HG02852 (cell line): ENCODE results near the gene TM9SF4.
"Not testable (repeated sequence)": the region's sequence is repeated elsewhere in the genome, so short reads cannot be mapped to it uniquely, and the experiment has no call there.

Source experiments
- ATAC-seq: cut with Tn5 transposase; IDR thresholded peaks from one replicate; pipeline ENCODE4 v1.9.1; 2021; ENCODE audit warnings: mild to moderate bottlenecking, moderate library complexity; ENCODE audit not compliant: unreplicated experiment

The TM9SF4 gene

DNA sequence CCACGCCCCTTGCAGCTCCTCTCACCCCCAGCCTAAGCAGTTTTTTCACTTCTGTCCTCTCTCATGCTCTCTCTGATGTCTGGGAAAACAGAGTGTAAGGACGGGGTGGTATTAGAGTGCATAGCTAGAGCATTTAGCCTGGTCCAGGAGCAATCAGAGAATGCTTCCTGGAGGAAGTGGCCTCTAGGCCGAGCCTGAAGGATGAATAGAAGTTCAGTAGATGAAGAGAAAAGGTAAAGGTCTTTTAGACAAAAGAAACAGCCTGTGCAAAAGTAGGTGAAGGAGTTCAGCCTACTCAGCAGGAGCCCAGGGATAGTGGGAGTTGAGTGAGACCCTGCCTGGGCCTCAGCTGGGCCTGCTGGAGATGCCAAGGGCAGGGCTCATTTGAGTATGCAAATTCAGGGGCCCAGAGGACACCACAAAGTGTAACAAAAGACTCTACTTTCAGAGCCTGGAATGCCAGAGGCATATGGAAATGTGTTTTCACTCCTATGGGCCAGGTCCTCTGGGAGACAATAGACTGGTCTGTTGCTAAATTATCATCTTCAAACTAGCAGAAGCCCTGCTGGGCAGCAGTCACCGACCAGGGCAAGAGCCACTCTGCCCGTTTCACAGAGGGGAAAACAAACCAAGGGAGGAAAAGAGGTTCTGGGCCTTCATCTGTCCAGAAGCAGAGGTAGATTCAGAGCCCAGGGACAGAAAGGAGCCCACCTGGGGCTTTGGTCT is 19.7 kb upstream of the TM9SF4 start:
- no peak for ATAC-seq

- no peak for ATAC-seq
These were observed 17.6 kb upstream of the TM9SF4 start for GRCh38 chr20:32091888-32092346.

DNA sequence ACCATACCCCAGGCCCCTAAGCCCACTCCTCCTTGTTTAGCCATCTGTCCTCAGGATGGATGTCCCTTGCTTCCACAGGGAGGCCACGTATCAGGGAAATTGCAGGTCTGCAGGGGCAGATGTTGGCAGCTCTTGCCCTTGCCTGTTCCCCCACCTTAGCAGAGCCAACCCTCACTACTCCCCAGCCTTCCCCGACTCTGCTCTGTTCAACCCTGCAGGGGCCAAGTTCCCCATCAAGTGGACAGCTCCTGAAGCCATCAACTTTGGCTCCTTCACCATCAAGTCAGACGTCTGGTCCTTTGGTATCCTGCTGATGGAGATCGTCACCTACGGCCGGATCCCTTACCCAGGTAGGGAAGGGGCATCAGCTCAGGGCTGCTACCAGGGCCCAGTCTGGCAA is 10.7 kb upstream of the TM9SF4 start:
- no peak for ATAC-seq

DNA sequence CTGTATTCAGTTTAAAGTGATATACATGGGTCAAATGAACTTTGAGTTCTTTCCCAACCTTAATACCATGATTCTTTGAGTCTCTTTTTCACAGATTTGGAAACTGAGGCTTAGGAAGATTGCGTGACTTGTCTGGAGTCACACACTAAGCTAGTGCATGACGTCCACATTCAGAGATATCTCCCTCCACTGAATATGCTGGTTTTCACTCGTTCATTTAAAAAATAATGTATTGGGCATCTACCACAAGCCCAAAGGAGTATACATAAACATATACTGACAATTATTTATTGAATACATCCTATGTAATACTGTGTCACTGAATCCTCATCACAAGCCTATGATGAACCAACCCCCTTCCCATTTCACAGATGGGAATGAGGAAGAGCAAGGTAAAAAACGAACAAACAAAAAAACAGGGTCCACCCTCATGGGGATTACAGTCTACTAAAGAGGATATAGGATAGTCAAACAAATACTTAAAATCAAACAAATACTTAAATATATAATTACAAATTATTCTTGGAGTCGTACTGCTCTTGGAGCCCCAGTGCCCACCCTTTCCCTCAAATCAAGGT is 611 bp upstream of the TM9SF4 start:
- no peak for ATAC-seq

DNA sequence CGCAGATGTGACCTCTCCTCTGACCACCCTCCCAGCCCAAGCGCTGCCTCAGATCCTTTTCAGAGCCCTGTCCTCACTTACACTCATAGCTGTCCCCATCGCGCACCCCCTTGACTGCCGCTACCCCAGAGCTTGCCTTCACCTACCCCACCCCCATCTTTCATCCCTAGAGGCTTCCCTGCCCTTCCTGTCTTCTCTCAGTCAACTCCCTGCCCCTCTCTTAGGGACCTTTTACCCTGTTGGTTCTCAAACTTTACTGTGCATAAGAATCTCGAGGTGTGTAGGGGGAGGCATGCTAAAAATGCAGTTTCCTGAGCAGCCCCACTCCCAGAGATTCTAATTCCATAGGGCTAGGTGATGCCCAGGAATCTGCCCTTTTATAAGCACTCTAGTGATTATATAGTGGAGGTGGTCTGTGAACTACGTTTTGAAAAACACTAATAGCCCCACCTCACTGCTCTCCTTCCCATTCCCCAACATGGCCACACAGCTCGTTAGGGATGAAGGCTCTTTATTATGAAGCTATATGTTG is 725 bp downstream of the TM9SF4 start:
- ATAC-seq, result peak; percentile 23

- ATAC-seq, result no peak
These were observed 1.2 kb downstream of the TM9SF4 start for GRCh38 chr20:32110727-32111126.

DNA sequence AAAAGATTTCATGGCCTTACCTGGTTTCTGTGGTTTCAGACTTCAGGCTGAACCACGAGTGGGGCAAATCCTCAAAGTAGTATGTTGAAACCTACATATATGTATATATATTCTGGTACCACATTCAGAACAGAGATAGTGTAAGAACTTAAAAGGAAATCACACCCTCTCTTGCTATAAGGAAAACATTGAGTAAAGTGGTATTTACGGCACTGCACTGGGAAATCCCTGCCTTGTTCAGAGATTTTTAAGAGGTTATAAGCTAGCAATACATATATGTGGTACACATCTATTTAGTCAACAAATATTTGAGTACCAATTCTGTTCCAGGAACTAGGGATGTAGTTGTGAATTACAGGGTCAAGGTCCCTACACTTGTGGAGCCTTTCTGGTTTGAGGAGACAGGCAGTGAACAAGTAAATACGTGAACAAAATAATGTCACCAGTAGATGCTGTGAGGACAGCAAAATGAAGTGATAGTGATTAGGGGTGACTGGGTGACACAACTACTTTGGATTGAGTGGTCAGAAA is 1.7 kb downstream of the TM9SF4 start:
- no peak for ATAC-seq

DNA sequence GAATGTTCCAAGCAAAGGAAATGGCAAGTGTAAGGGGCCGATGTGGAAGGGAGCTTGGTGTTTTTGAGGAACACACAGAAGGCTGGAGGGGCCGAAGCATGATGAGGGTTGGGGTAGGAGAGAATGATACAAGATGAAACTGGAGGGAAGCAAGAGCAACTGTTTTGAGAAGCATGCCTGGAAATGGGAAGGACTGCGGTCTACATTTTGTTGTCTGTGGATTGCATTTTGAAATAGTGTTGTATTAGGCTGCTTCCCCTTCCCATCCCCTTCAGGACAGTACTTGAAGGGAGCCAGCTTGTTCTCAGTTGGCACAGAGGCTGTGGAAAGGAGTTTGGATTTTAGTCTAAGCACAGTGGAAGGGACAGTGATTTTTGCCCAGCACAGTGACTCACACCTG is 2.2 kb downstream of the TM9SF4 start:
- ATAC-seq, result no peak

GRCh38 chr20:32112841-32113240 is 3.3 kb downstream of the TM9SF4 start:
- ATAC-seq, result no peak

DNA sequence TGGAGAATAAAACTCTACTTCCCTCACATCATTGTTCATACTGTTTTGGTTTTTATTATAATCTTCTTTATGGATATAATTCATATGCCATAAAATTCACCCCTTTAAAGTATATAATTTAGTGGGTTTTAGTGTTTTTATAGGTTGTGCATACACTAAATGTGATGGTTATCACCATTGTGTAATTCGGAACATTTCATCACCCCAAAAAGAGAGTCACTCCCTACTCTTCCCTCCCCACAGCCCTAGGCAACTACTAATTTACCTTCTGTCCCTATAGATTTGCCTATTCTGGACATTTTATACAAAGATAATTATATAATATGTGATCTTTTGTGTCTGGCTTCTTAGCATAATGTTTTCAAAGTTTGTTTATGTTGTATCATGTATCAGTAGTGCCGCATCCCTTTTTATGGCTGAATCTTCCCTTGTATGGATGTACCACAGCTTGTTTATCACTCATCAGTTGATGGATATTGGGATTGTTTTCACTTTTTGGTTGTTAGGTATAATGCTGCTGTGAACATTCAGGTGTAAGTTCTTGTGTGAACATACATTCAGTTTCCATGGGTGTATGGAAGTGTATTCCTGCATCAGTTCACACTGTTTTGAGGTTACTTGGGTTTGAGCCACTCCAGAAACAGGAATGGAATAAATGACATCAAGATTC is 4.2 kb downstream of the TM9SF4 start:
- ATAC-seq, result no peak

DNA sequence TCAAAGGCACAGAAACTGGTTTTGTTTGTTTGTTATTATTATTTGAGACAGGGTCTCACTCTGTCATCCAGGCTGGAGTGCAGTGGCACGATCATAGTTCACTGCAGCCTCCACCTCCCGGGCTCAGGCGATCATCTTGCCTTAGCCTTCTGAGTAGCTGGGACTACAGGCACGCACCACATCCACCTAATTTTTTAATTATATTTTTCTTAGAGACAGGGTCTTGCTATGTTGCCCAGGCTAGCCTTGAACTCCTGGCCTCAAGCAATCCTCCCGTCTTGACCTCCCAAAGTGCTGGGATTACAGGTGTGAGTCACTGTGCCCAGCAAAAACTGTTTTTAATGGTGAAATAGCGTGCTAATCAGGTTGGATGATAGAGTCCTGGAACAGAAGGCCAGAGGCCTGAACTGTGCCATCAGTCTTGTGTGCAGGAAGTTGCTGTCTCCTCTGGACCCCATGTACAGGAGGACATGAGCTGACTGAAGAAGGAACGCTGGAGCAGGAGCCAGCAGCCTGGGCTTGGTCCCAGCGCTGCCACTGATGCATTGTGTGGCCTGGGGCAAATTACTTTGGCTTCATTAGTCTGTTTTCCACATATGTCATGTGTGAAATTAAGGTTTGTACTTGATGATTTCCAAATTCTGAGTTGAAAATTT is 4.9 kb downstream of the TM9SF4 start:
- ATAC-seq, result no peak

GRCh38 chr20:32115211-32115767 is 5.8 kb downstream of the TM9SF4 start:
- ATAC-seq, result no peak

GRCh38 chr20:32116079-32116521 is 6.6 kb downstream of the TM9SF4 start:
- no peak for ATAC-seq

DNA sequence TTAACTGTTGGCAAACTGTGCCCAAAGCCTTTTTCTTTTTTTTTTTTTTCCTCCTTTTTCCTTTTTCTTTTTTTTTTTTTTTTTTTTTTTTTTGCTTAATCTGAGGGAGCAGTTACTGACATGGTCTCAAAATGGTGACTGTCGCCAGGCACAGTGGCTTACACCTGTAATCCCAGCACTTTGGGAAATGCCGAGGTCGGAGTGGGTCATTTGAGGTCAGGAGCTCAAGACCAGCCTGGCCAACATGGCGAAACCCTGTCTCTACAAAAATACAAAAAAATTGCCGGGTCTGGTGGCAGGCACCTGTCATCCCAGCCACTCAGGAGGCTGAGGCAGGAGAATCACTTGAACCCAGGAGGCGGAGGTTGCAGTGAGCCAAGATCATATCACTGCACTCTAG is 7.3 kb downstream of the TM9SF4 start:
- ATAC-seq, result not testable (repeated sequence)

- not testable (repeated sequence) for ATAC-seq
These were observed 8.9 kb downstream of the TM9SF4 start for GRCh38 chr20:32118427-32118826.

DNA sequence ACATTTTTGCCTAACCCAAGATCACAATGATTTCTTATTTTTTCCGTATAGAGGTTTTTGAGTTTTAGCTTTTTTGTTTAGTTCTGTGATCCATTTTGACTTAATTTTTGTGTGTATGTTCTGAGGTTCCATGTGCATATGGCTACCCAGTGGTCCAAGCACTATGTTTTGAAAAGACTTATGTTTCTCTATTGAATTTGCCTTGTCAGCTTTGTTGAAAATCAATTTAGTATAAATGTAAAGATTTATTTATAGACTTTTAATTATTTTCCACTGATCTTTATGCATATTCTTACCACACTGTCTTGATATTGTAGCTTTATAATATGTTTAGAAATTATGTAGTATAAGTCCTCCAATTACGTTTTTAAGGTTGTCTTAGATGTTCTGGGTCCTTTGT is 10.2 kb downstream of the TM9SF4 start:
- ATAC-seq, result no peak

GRCh38 chr20:32121908-32122307 is 12.4 kb downstream of the TM9SF4 start:
- not testable (repeated sequence) for ATAC-seq

DNA sequence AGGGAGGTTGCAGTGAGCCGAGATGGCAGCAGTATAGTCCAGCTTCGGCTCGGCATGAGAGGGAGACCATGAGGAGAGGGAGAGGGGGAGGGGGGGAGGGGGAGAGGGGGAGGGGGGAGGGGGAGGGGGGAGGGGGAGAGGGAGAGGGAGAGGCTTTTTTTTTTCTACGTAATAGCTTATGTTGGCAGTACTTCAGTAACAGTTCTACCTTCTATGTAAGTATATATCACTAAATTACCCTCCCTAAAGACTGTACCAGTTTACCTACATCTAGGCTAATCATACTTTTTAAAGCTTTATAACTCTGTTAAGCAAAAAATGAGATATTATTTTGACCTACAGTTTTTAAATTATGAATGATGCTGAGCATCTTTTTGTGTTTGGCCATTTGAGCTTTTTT is 13.6 kb downstream of the TM9SF4 start:
- no peak for ATAC-seq

- no peak for ATAC-seq
These were observed 15.5 kb downstream of the TM9SF4 start for GRCh38 chr20:32124916-32125454.

GRCh38 chr20:32125506-32125905 is 16.0 kb downstream of the TM9SF4 start:
- no peak for ATAC-seq
